Measurements from ENCODE around the gene CD22. TPM values are rescaled to one million over a fixed set of nuclear protein-coding genes. Genes with fewer than 3 reads are reported as not detected.

The CD22 gene
- total and polyA plus RNA-seq, 2 of the 13 experiments (the other 11 are each of a cell fraction or from before 2014, with no cell fraction given) = 0.71 to 1.7 TPM

DNA sequence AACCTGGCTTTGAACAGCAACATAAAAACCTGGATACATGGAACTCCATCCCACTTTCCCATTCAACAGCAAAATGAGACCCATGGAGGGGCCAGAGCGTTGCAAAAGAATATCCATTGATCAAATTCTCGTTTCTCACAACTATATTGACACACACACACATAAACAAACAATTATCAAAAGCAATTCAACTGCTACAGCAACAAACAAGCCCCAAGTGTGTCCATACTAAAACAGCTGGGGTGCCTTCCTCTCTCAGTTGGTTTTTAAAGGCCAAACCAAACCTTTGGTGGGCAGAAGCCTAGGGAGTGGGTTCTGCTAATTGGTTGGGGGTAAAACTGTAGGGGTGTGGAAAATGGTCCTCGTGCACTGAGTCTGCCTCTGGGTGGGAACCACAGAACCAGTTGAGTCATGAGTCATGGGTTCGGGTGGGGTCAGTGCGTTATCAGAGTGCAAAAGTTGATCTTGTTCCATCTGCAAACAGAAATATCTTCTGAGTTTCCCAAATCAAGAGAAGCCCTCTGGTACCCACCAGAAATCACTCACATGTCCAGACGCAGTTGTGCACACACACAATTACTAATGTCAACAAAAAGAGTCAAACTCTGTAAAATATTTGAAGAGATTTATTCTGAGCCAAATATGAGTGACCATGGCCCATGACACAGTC lies 60.3 kb downstream of the CD22 start (continued):
- no peak for TF ChIP-seq HOMEZ (CRISPR knock-in tag; IDR thresholded peaks at IDR 0.05; ENCODE audit: low read depth)
- TF ChIP-seq, protein P1, sequence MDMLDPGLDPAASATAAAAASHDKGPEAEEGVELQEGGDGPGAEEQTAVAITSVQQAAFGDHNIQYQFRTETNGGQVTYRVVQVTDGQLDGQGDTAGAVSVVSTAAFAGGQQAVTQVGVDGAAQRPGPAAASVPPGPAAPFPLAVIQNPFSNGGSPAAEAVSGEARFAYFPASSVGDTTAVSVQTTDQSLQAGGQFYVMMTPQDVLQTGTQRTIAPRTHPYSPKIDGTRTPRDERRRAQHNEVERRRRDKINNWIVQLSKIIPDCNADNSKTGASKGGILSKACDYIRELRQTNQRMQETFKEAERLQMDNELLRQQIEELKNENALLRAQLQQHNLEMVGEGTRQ (IDR thresholded peaks at IDR 0.05; ENCODE audit: low read depth, low read length) = no peak
- TF ChIP-seq, protein P1 (CRISPR knock-in tag; IDR thresholded peaks at IDR 0.05; ENCODE audit: borderline replicate concordance) = no peak
- TF ChIP-seq ZBTB33 (CRISPR knock-in tag; IDR thresholded peaks at IDR 0.05) = no peak
- no peak for TF ChIP-seq ZNF101 (CRISPR knock-in tag; IDR thresholded peaks at IDR 0.05; ENCODE audit: borderline replicate concordance, low read depth)
- TF ChIP-seq ZNF839 (CRISPR knock-in tag; IDR thresholded peaks at IDR 0.05; ENCODE audit: borderline replicate concordance) = no peak
- TF ChIP-seq ZMAT5 (CRISPR knock-in tag; IDR thresholded peaks at IDR 0.05; ENCODE audit: borderline replicate concordance, low read depth) = no peak
- no peak for TF ChIP-seq ZNF30 (CRISPR knock-in tag; IDR thresholded peaks at IDR 0.05)
- TF ChIP-seq MIER3 (CRISPR knock-in tag; IDR thresholded peaks at IDR 0.05; ENCODE audit: borderline replicate concordance) = no peak
- TF ChIP-seq ISX (CRISPR knock-in tag; conservative IDR thresholded peaks at IDR 0.05) = no peak
- no peak for TF ChIP-seq PLRG1 (conservative IDR thresholded peaks at IDR 0.05)
- TF ChIP-seq HDAC1 (CRISPR knock-in tag; IDR thresholded peaks at IDR 0.05) = 0 out of 2 replicates have a peak, but pooled peaks have one; percentile 22
- no peak for TF ChIP-seq ZNF773 (CRISPR knock-in tag; IDR thresholded peaks at IDR 0.05; ENCODE audit: borderline replicate concordance)
- no peak for TF ChIP-seq ZNF83 (CRISPR knock-in tag; IDR thresholded peaks at IDR 0.05; ENCODE audit: borderline replicate concordance)
- TF ChIP-seq, protein P2, sequence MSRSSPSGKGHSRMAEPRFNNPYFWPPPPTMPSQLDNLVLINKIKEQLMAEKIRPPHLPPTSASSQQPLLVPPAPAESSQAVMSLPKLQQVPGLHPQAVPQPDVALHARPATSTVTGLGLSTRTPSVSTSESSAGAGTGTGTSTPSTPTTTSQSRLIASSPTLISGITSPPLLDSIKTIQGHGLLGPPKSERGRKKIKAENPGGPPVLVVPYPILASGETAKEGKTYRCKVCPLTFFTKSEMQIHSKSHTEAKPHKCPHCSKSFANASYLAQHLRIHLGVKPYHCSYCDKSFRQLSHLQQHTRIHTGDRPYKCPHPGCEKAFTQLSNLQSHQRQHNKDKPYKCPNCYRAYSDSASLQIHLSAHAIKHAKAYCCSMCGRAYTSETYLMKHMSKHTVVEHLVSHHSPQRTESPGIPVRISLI (CRISPR knock-in tag; IDR thresholded peaks at IDR 0.05; ENCODE audit: borderline replicate concordance) = no peak
- no peak for TF ChIP-seq ZNF326 (CRISPR knock-in tag; IDR thresholded peaks at IDR 0.05; ENCODE audit: borderline replicate concordance)
- no peak for TF ChIP-seq GZF1 (CRISPR knock-in tag; IDR thresholded peaks at IDR 0.05)
- TF ChIP-seq ZNF275 (CRISPR knock-in tag; IDR thresholded peaks at IDR 0.05; ENCODE audit: borderline replicate concordance) = no peak
- TF ChIP-seq, protein P3, sequence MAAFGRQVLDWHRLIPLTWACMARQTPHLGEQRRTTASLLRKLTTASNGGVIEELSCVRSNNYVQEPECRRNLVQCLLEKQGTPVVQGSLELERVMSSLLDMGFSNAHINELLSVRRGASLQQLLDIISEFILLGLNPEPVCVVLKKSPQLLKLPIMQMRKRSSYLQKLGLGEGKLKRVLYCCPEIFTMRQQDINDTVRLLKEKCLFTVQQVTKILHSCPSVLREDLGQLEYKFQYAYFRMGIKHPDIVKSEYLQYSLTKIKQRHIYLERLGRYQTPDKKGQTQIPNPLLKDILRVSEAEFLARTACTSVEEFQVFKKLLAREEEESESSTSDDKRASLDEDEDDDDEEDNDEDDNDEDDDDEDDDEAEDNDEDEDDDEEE (CRISPR knock-in tag; IDR thresholded peaks at IDR 0.05) = no peak
- TF ChIP-seq MEF2D (CRISPR knock-in tag; IDR thresholded peaks at IDR 0.05) = no peak

Data from HepG2 (cell line).